ENCODE results near the gene DNAJA4.

The DNAJA4 gene

DNA sequence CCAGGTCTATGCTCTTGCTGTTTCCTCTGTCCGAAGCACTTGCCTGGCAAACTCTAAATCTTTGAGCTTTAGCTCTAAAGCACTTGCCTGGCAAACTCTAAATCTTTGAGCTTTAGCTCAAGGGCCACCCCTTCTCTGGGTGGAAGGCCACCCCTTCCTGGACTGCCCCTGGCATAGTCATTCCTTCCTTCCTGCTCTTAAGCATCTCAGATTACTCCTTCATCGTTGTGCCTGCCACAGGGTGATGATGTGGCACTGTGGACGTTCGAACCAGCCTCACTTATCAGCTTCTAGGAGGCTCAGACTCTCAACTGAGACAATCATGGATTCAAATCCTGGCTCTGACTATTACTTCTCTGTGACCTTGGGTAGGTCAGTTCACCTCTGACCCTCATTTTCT lies 65.3 kb downstream of the DNAJA4 start:
- Histone ChIP-seq H3K4me2 (ENCODE audit: insufficient read depth, low read length) (no peak overlapping the region), H2AFZ (ENCODE audit: low read depth, low read length) (no peak overlapping the region), H3K9me3 (ENCODE audit: insufficient read depth, low read length, severe bottlenecking) (no peaks in the 10 kb centered on the region), H3K9ac (ENCODE audit: low read depth, low read length) (no peak overlapping the region), H3K79me2 (ENCODE audit: insufficient read depth, low read length) (no peaks in the 10 kb centered on the region), H3K36me3 (ENCODE audit: insufficient read depth, low read length) (no peaks in the 10 kb centered on the region), H3K27me3 (ENCODE audit: insufficient read depth, low read length, poor library complexity) (peaks cover 2% of the 10 kb centered on the region), H3K4me1 (ENCODE audit: insufficient read depth, low read length) (no peaks in the 10 kb centered on the region), H3K4me3 (ENCODE audit: low read depth in 1 of 2, low read length in 2 of 2) (no peak overlapping the region), H4K20me1 (ENCODE audit: insufficient read depth, low read length) (no peaks in the 10 kb centered on the region), H3K27ac (ENCODE audit: low read length) (no peak overlapping the region)
- no peak for ATAC-seq (ENCODE audit: insufficient read depth, low read depth)
- TF ChIP-seq EZH2 (IDR thresholded peaks at IDR 0.05; ENCODE audit: borderline replicate concordance, low read depth, low read length, severe bottlenecking) = no peak
- TF ChIP-seq, protein P1, sequence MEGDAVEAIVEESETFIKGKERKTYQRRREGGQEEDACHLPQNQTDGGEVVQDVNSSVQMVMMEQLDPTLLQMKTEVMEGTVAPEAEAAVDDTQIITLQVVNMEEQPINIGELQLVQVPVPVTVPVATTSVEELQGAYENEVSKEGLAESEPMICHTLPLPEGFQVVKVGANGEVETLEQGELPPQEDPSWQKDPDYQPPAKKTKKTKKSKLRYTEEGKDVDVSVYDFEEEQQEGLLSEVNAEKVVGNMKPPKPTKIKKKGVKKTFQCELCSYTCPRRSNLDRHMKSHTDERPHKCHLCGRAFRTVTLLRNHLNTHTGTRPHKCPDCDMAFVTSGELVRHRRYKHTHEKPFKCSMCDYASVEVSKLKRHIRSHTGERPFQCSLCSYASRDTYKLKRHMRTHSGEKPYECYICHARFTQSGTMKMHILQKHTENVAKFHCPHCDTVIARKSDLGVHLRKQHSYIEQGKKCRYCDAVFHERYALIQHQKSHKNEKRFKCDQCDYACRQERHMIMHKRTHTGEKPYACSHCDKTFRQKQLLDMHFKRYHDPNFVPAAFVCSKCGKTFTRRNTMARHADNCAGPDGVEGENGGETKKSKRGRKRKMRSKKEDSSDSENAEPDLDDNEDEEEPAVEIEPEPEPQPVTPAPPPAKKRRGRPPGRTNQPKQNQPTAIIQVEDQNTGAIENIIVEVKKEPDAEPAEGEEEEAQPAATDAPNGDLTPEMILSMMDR (IDR thresholded peaks at IDR 0.05; ENCODE audit: borderline replicate concordance, extremely low read depth, low read length, poor library complexity, severe bottlenecking) = no peak
- DNase-seq = no peak

All from DND-41 (cell line).